PC-9 (cell line): ENCODE data around the gene BCL2.

Experiments
- EZH2 ChIP-seq: fragments of 200-600 bp; sonication (generic); IDR thresholded peaks from 2 replicates; pipeline ENCODE4 v1.8.0; 2017; ENCODE audit warnings: antibody characterized with exemption, low read depth
- TF ChIP-seq, protein P1 (sequence below): fragments of 200-600 bp; sonication (generic); conservative IDR thresholded peaks from 2 replicates; pipeline ENCODE4 v1.6.1; 2017; ENCODE audit warnings: mixed run types, antibody characterized with exemption, mild to moderate bottlenecking, moderate library complexity

DNA sequence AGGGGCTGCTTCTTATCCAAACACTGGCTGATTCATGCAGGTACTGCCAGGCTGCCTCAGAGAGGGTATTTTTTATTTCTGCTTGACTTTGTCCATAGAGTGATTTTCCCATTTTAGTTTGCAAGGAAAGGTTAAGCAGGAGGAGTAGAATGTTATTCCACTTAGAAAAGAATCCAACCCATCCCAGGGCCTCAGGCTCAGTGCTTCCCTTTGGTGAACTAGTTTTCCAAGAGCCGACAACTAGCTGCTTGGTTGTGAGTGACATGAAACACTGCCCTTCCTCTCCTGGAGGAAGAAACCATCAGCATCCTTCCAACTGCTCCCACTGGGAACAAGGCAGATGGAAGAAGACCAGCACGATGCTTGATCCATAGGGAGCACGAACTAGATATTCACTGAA lies 58.5 kb downstream of the BCL2 start:
- TF ChIP-seq, protein P1, sequence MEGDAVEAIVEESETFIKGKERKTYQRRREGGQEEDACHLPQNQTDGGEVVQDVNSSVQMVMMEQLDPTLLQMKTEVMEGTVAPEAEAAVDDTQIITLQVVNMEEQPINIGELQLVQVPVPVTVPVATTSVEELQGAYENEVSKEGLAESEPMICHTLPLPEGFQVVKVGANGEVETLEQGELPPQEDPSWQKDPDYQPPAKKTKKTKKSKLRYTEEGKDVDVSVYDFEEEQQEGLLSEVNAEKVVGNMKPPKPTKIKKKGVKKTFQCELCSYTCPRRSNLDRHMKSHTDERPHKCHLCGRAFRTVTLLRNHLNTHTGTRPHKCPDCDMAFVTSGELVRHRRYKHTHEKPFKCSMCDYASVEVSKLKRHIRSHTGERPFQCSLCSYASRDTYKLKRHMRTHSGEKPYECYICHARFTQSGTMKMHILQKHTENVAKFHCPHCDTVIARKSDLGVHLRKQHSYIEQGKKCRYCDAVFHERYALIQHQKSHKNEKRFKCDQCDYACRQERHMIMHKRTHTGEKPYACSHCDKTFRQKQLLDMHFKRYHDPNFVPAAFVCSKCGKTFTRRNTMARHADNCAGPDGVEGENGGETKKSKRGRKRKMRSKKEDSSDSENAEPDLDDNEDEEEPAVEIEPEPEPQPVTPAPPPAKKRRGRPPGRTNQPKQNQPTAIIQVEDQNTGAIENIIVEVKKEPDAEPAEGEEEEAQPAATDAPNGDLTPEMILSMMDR, result no peak
- TF ChIP-seq EZH2, result no peak
